ENCODE data around the gene HGFAC. TPM values are rescaled to one million over a fixed set of nuclear protein-coding genes. Genes with fewer than 3 reads are reported as not detected.

HGFAC gene
- total RNA-seq, 1 donor from 2014 or later, result 2.4 TPM

DNA sequence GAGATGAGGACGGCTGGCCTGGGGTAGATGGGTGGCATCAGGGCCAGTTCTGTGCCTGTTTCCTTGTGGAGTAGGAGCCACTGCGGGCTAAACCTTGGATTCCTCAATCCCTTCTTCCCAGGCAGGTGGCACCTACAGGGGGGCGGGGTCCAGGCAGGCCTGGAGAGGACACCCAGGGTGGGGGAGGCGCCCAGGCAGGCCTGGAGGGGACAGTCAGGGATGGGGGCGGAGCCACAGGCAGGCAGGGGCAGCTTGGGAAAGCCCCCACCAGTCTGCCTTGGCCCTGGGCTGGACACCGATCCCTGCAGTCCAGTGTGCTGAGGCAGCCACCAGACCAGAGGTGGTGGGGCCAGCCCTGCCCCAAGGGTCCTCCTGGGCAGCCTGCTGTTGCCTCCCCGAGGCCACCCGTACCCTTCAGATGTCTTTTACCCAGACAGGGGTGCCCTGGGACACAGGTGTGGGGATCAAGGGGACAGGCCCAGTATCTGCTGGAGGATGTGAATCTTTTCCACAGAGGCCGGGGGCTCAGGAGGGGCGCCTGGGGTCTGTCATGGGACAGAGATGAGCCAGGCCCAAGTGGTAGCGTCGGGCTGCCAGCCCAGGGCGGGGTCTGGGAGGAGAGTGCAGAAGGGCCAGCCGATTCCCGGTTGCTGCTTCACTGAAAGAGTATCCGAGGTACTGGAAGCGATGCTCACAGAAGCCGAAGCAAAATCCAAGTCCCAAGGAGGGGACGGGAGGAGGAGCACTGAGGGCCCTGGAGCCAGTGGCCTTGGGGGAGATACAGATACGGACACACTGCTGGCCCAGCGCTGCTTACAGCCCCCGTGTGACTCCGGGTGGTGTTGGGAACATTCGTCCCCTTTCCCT, 56.0 kb downstream of the HGFAC start:
- Mint-ChIP-seq H3K27me3 (no peaks in the 10 kb centered on the region), H3K4me3 (no peak overlapping the region), H3K4me1 (ENCODE audit: unreplicated experiment) (no peaks in the 10 kb centered on the region), H3K36me3 (no peaks in the 10 kb centered on the region), H3K9me3 (no peaks in the 10 kb centered on the region), H3K27ac (no peak overlapping the region)
- DNase-seq (ENCODE audit: extremely low spot score, unreplicated experiment), result no peak
- TF ChIP-seq, protein P1, sequence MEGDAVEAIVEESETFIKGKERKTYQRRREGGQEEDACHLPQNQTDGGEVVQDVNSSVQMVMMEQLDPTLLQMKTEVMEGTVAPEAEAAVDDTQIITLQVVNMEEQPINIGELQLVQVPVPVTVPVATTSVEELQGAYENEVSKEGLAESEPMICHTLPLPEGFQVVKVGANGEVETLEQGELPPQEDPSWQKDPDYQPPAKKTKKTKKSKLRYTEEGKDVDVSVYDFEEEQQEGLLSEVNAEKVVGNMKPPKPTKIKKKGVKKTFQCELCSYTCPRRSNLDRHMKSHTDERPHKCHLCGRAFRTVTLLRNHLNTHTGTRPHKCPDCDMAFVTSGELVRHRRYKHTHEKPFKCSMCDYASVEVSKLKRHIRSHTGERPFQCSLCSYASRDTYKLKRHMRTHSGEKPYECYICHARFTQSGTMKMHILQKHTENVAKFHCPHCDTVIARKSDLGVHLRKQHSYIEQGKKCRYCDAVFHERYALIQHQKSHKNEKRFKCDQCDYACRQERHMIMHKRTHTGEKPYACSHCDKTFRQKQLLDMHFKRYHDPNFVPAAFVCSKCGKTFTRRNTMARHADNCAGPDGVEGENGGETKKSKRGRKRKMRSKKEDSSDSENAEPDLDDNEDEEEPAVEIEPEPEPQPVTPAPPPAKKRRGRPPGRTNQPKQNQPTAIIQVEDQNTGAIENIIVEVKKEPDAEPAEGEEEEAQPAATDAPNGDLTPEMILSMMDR (conservative IDR thresholded peaks at IDR 0.05), result no peak

DNA sequence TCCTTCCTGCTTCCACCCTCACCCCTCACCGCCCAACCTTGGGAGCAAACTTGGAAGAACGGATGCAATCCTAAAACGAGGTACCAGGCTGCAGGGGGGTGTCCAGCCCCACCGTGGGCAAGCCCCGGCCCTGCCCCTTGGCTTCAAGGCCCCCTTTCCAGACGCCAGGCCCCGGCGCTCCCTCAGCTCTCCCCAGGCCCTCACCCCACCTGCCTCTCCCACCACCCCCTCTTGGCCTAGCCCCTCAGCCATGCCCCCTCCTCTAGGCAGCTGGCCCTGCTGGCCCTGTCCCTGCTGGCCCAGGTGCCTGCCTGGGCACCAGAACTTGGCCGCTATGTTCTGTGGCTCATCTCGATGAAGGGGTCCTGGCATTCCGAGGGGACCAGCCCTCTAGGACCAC, 56.6 kb downstream of the HGFAC start:
- Mint-ChIP-seq H3K4me3 (no peak overlapping the region), H3K36me3 (no peaks in the 10 kb centered on the region), H3K27ac (no peak overlapping the region), H3K27me3 (no peaks in the 10 kb centered on the region), H3K9me3 (no peaks in the 10 kb centered on the region), H3K4me1 (ENCODE audit: unreplicated experiment) (peaks cover 2% of the 10 kb centered on the region)
- TF ChIP-seq, protein P1 (conservative IDR thresholded peaks at IDR 0.05), result no peak
- no peak for DNase-seq (ENCODE audit: extremely low spot score, unreplicated experiment)

Other genes with a start within 250 kb of the HGFAC start
- 1.4 TPM in 2 replicates for gene MSANTD1, start 192.8 kb upstream of the HGFAC start, total RNA-seq (ENCODE audit: low replicate concordance)
- 35.7 and 67.5 TPM in 2 replicates for gene RGS12, start 148.9 kb upstream of the HGFAC start, total RNA-seq (ENCODE audit: low replicate concordance)
- 0.55 and 0.72 TPM in 2 replicates for gene DOK7, start 21.3 kb downstream of the HGFAC start, total RNA-seq (ENCODE audit: low replicate concordance)
- gene LRPAP1, start 90.5 kb downstream of the HGFAC start, total RNA-seq (ENCODE audit: low replicate concordance), result 152 and 212 TPM in 2 replicates